Measurements from ENCODE around the gene GZMM. TPM values are rescaled to one million over a fixed set of nuclear protein-coding genes. Genes with fewer than 3 reads are reported as not detected.
A peak's percentile ranks its signal among the peaks of the same experiment; 100 is the strongest.

The GZMM gene
- total and polyA plus RNA-seq, 7 donors: 0.11 to 0.23 (median 0.14) TPM; not detected in 4

DNA sequence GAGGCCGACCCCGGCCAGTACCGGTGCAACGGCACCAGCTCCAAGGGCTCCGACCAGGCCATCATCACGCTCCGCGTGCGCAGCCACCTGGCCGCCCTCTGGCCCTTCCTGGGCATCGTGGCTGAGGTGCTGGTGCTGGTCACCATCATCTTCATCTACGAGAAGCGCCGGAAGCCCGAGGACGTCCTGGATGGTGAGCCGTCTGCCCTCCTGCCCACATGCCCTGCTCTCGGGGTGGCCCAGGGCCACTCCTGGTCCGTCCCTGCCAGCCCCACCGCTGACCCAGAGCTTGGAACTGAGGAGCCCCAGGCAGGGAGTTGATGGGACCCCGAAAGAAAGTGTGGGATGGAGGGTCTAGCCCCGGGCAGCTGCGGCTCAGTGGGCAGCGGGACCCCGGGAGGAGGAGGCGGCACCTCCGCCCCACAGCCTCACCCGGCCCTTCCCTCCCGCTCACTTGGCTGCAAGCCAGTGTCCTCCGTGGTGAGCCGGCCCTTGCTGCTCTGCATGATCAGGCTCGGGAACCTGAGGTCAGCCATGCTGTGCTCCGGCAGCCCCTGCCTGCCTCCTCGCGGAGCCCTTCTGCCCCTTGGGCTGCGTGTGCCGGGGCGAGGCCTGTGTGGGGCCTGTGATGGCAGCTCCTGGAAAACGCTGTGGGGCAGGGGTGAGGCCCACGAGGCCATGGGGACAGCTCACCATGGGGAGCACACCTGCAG, 37.7 kb downstream of the GZMM start:
- Histone ChIP-seq H3K9me3 (no peaks in the 10 kb centered on the region), H3K4me1 (peaks cover 34% of the 10 kb centered on the region), H3K4me3 (no peak overlapping the region), H3K27ac (no peak overlapping the region), H3K36me3 (ENCODE audit: insufficient read depth in 1 of 2, low read depth in 1 of 2) (peaks cover 4 to 54% of the 10 kb centered on the region in 2 donors), H3K27me3 (ENCODE audit: insufficient read depth in 3 of 3, low read length in 2 of 3) (no peaks in the 10 kb centered on the region)
- no peak for TF ChIP-seq CTCF (IDR thresholded peaks at IDR 0.05)
- intact Hi-C loops (cut with DNase I): loop anchor here in 1 of 2 donors (10.0 kb wide), 1 partner anchor 153 kb away; no protein-coding TSS in a partner anchor
- ATAC-seq (no peak), DNase-seq (no peak)
- 81 to 85% (median 84%) methylated on average over 35 to 40 of the region's 40 CpGs for WGBS, 3 donors

DNA sequence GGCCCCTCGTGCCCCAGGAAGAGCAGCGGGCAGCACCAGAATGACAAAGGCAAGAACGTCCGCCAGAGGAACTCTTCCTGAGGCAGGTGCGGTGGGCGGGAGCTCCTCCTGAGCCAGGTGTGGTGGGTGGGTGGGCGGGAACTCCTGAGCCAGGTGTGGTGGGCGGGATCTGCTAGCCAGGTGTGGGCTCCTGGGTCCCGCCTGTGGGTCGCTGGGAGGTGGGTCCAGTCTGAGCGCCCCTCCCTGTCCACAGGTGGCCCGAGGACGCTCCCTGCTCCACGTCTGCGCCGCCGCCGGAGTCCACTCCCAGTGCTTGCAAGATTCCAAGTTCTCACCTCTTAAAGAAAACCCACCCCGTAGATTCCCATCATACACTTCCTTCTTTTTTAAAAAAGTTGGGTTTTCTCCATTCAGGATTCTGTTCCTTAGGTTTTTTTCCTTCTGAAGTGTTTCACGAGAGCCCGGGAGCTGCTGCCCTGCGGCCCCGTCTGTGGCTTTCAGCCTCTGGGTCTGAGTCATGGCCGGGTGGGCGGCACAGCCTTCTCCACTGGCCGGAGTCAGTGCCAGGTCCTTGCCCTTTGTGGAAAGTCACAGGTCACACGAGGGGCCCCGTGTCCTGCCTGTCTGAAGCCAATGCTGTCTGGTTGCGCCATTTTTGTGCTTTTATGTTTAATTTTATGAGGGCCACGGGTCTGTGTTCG, 38.8 kb downstream of the GZMM start:
- TF ChIP-seq CTCF (IDR thresholded peaks at IDR 0.05): no peak
- intact Hi-C loops (cut with DNase I): loop anchor here in 1 of 2 donors (10.0 kb wide), 1 partner anchor 152 kb away; no protein-coding TSS in a partner anchor
- WGBS, 3 donors: 81 to 85% (median 82%) methylated on average over 24 to 31 of the region's 31 CpGs
- Histone ChIP-seq H3K9me3 (no peaks in the 10 kb centered on the region), H3K36me3 (ENCODE audit: insufficient read depth in 1 of 2, low read depth in 1 of 2) (peaks cover 4 to 52% of the 10 kb centered on the region in 2 donors), H3K4me1 (peaks cover 23% of the 10 kb centered on the region), H3K4me3 (no peak overlapping the region), H3K27ac (no peak overlapping the region), H3K27me3 (ENCODE audit: insufficient read depth in 3 of 3, low read length in 2 of 3) (no peaks in the 10 kb centered on the region)
- ATAC-seq (no peak), DNase-seq (peak in 1 of 2 donors; percentile 52)

GRCh38 chr19:583198-583967, 39.5 kb downstream of the GZMM start:
- H3K36me3 ChIP-seq (ENCODE audit: insufficient read depth in 1 of 2, low read depth in 1 of 2): peaks cover 4 to 44% of the 10 kb centered on the region in 2 donors

DNA sequence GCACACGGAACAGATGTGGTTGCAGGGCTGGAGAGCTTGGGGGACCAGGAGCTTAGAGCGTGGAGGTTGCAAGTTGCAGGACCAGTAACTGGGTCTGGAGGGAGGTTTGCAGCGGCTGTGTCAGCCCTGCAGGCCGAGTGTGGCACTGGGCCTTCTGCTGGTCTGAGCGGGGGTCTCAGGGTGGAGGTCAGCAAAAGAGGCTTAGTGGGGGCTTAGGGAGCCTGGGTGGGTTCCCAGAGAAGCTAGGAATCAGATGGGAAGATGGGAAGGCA, 40.1 kb downstream of the GZMM start:
- peaks cover 0 to 12% (median 5%) of the 10 kb centered on the region in 3 donors for H3K27me3 ChIP-seq (ENCODE audit: insufficient read depth in 3 of 3, low read length in 2 of 3)
- WGBS, 3 donors: 43 to 68% (median 49%) methylated on average over 5 of the region's 5 CpGs
- peaks cover 12% of the 10 kb centered on the region for H3K4me1 ChIP-seq
- ATAC-seq (peak in 1 of 4 donors; percentile 1), DNase-seq (no peak)
- H3K36me3 ChIP-seq (ENCODE audit: insufficient read depth in 1 of 2, low read depth in 1 of 2): peaks cover 4 to 43% of the 10 kb centered on the region in 2 donors
- H3K9me3 ChIP-seq: no peaks in the 10 kb centered on the region
- H3K27ac ChIP-seq: no peak overlapping the region
- no peak for TF ChIP-seq CTCF (IDR thresholded peaks at IDR 0.05)
- intact Hi-C loops (cut with DNase I): loop anchor here in 1 of 2 donors (10.0 kb wide), 1 partner anchor 151 kb away; no protein-coding TSS in a partner anchor
- no peak overlapping the region for H3K4me3 ChIP-seq

More at GRCh38 chr19:583198-583967, 39.5 kb downstream of the GZMM start:
- 75 to 90% (median 76%) methylated on average over 24 to 27 of the region's 27 CpGs for WGBS, 3 donors
- peaks cover 0 to 6% (median 2%) of the 10 kb centered on the region in 3 donors for H3K27me3 ChIP-seq (ENCODE audit: insufficient read depth in 3 of 3, low read length in 2 of 3)
- ATAC-seq (peak in 3 of 4 donors; percentile 3 to 15 (median 5)), DNase-seq (no peak)
- H3K4me3 ChIP-seq: no peak overlapping the region
- H3K4me1 ChIP-seq: peaks cover 17% of the 10 kb centered on the region
- intact Hi-C loops (cut with DNase I): loop anchor here in 1 of 2 donors (10.0 kb wide), 1 partner anchor 151 kb away; no protein-coding TSS in a partner anchor
- no peaks in the 10 kb centered on the region for H3K9me3 ChIP-seq
- H3K27ac ChIP-seq: no peak overlapping the region
- no peak for TF ChIP-seq CTCF (IDR thresholded peaks at IDR 0.05)
